Inflammatory macrophage (primary cell): ENCODE measurements around the gene GAPVD1.
"Not testable (repeated sequence)": the region's sequence is repeated elsewhere in the genome, so short reads cannot be mapped to it uniquely, and the experiment has no call there.

Experiments
- DNase-seq, 2 donors: peaks; one replicate each; pipeline ENCODE4 v3.0.0-alpha.2; 2020 to 2022
- total RNA-seq, 18 experiments: gene quantifications; one replicate each; lab custom pipeline; 2026; ENCODE audit warnings: mixed read lengths in 6 of 18, inconsistent platforms in 2 of 18; lab: John Stamatoyannopoulos, UW

The GAPVD1 gene
- 60.7 to 180 (median 122) reads per million in 18 experiments for total RNA-seq

GRCh38 chr9:125261501-125262293 lies at the start of gene GAPVD1:
Gene GAPVD1 (plus strand): TSS chr9:125261826. CDS start chr9:125298922, 37,096 bp downstream.
- DNase-seq, result peak; percentile 97 to 98

GRCh38 chr9:125214186-125214585 lies 47.4 kb upstream of the GAPVD1 start:
- DNase-seq, result no peak

GRCh38 chr9:125218621-125219020 lies 43.0 kb upstream of the GAPVD1 start:
- DNase-seq, result no peak

- DNase-seq, result not testable (repeated sequence)
Observed at GRCh38 chr9:125224858-125225257, 36.8 kb upstream of the GAPVD1 start.

GRCh38 chr9:125227761-125228160 lies 33.9 kb upstream of the GAPVD1 start:
- DNase-seq, result no peak

GRCh38 chr9:125233678-125234077 lies 27.9 kb upstream of the GAPVD1 start:
- DNase-seq, result peak in 1 of 2 donors; percentile 12

- DNase-seq, result not testable (repeated sequence)
Observed at GRCh38 chr9:125234099-125234498, 27.5 kb upstream of the GAPVD1 start.

- DNase-seq, result no peak
Observed at GRCh38 chr9:125235804-125236519, 25.7 kb upstream of the GAPVD1 start.

- peak; percentile 13 to 15 for DNase-seq
Observed at GRCh38 chr9:125236520-125237159, 25.0 kb upstream of the GAPVD1 start.

- no peak for DNase-seq
Observed at GRCh38 chr9:125238127-125238914, 23.3 kb upstream of the GAPVD1 start.

GRCh38 chr9:125238915-125239446 lies 22.6 kb upstream of the GAPVD1 start:
- DNase-seq, result no peak

GRCh38 chr9:125239631-125240597 lies 21.7 kb upstream of the GAPVD1 start:
- DNase-seq, result no peak

GRCh38 chr9:125240649-125240999 lies 21.0 kb upstream of the GAPVD1 start:
- DNase-seq, result peak; percentile 36 to 61

- peak; percentile 100 for DNase-seq
Observed at GRCh38 chr9:125241000-125241862, 20.4 kb upstream of the GAPVD1 start, which contains the start of gene HSPA5. Gene HSPA5 (minus strand): TSS chr9:125241343. CDS start chr9:125241126, 217 bp downstream.

GRCh38 chr9:125241863-125242739 lies 19.5 kb upstream of the GAPVD1 start:
- peak; percentile 21 to 38 for DNase-seq

GRCh38 chr9:125243792-125244260 lies 17.8 kb upstream of the GAPVD1 start:
- no peak for DNase-seq

GRCh38 chr9:125246261-125246667 lies 15.4 kb upstream of the GAPVD1 start:
- no peak for DNase-seq

GRCh38 chr9:125254231-125254630 lies 7.4 kb upstream of the GAPVD1 start:
- no peak for DNase-seq
